HG03432 (cell line): ENCODE results near the gene ZBTB32.

Experiments used
- ATAC-seq: cut with Tn5 transposase; IDR thresholded peaks from one replicate; pipeline ENCODE4 v1.9.1; 2021; ENCODE audit warnings: mild to moderate bottlenecking, moderate library complexity; ENCODE audit not compliant: unreplicated experiment

Gene ZBTB32

GRCh38 chr19:35748106-35749020 lies 44.0 kb downstream of the ZBTB32 start, which contains the start of gene LIN37:
Gene LIN37 (plus strand): TSS chr19:35748576. CDS start chr19:35748725, 149 bp downstream.
- ATAC-seq: peak; percentile 64

- ATAC-seq: no peak
These were observed 45.8 kb downstream of the ZBTB32 start for GRCh38 chr19:35750167-35750566.

GRCh38 chr19:35751839-35752745 lies 47.7 kb downstream of the ZBTB32 start:
- no peak for ATAC-seq

- ATAC-seq: no peak
These were observed 48.5 kb downstream of the ZBTB32 start for GRCh38 chr19:35752746-35753350.

GRCh38 chr19:35753634-35754369 lies 49.4 kb downstream of the ZBTB32 start:
- no peak for ATAC-seq

- no peak for ATAC-seq
These were observed 50.2 kb downstream of the ZBTB32 start for GRCh38 chr19:35754370-35755130.

GRCh38 chr19:35755131-35755549 lies 50.8 kb downstream of the ZBTB32 start:
- no peak for ATAC-seq

- ATAC-seq: no peak
These were observed 51.4 kb downstream of the ZBTB32 start for GRCh38 chr19:35755550-35756376.

GRCh38 chr19:35756377-35757230 lies 52.2 kb downstream of the ZBTB32 start, which contains the start of gene HSPB6:
Gene HSPB6 (minus strand): TSS chr19:35757029. CDS start chr19:35757008, 21 bp downstream.
- ATAC-seq: no peak

GRCh38 chr19:35757231-35757748 lies 52.9 kb downstream of the ZBTB32 start:
- ATAC-seq: peak; percentile 9

- ATAC-seq: peak; percentile 92
These were observed 53.6 kb downstream of the ZBTB32 start, which contains the start of gene PROSER3 for GRCh38 chr19:35757749-35758608. Gene PROSER3 (plus strand): TSS chr19:35758176. CDS start chr19:35758216, 40 bp downstream.

GRCh38 chr19:35759697-35760096 lies 55.3 kb downstream of the ZBTB32 start:
- ATAC-seq: no peak

- ATAC-seq: no peak
These were observed 56.5 kb downstream of the ZBTB32 start for GRCh38 chr19:35760711-35761349.

- no peak for ATAC-seq
These were observed 60.3 kb downstream of the ZBTB32 start for GRCh38 chr19:35764432-35765315.
